Activated B cell treated with CpG ODN at 0.5 μM for 24 hours (primary cell): ENCODE results near the gene SAP30L. TPM values are rescaled to one million over a fixed set of nuclear protein-coding genes. Genes with fewer than 3 reads are reported as not detected.

ENCODE experiments used
- ATAC-seq: fragments of 200-7000 bp; cut with Tn5 transposase; one replicate; pipeline ENCODE4 v1.10.0; 2021; ENCODE audit warnings: low read depth, mild to moderate bottlenecking, moderate library complexity
- CTCF ChIA-PET: fragments of 350-600 bp; sonication (Branson Sonifier 250); formaldehyde crosslinking; loops from one replicate; lab custom pipeline; 2021; ENCODE audit warnings: antibody characterized with exemption; lab: Charles Lee
- POLR2A ChIA-PET: fragments of 350-600 bp; sonication (Branson Sonifier 250); formaldehyde crosslinking; loops from one replicate; lab custom pipeline; 2021; ENCODE audit warnings: antibody characterized with exemption; lab: Charles Lee
- DNase-seq: peaks from one replicate; pipeline ENCODE4 v3.0.0; 2022
- H3K27ac Mint-ChIP-seq: one replicate; pipeline ENCODE4 v1.8.0; 2020; ENCODE audit warnings: mixed read lengths
- H3K27me3 Mint-ChIP-seq: one replicate; pipeline ENCODE4 v1.8.0; 2021; ENCODE audit warnings: mixed read lengths
- H3K36me3 Mint-ChIP-seq: one replicate; pipeline ENCODE4 v1.8.0; 2021; ENCODE audit warnings: low read depth, mixed read lengths
- H3K4me1 Mint-ChIP-seq: one replicate; pipeline ENCODE4 v1.8.0; 2021; ENCODE audit warnings: mixed read lengths
- H3K4me3 Mint-ChIP-seq: one replicate; pipeline ENCODE4 v1.8.0; 2020; ENCODE audit warnings: mild to moderate bottlenecking, mixed read lengths
- H3K9me3 Mint-ChIP-seq: one replicate; pipeline ENCODE4 v1.8.0; 2020; ENCODE audit warnings: mixed read lengths
- intact Hi-C: fragments of 100-400 bp; cut with micrococcal nuclease; formaldehyde crosslinking; loops from one replicate; pipeline ENCODE4 v1.15.1; 2024
- total RNA-seq: library from RNA; stranded (reverse); gene quantifications from 2 replicates; pipeline ENCODE4 v1.2.3, GENCODE V29; 2022
- TF ChIP-seq, protein P1 (sequence below): fragments of 200-600 bp; IDR thresholded peaks from one replicate; pipeline ENCODE4 v1.8.0; 2022; ENCODE audit warnings: antibody characterized with exemption, mild to moderate bottlenecking

The SAP30L gene
- total RNA-seq, 1 donor from 2014 or later, result 28.9 TPM

- H3K4me1 Mint-ChIP-seq, result no peaks in the 10 kb centered on the region
- no peak overlapping the region for H3K27ac Mint-ChIP-seq
- H3K27me3 Mint-ChIP-seq, result peaks cover 51% of the 10 kb centered on the region
- DNase-seq, result no peak
- ChIA-PET POLR2A (no interaction called here), CTCF (interaction anchor here (1.5 kb wide), 1 partner anchor 25 kb away, joined by 3 read pairs; no protein-coding TSS in a partner anchor)
- ATAC-seq, result no peak
- H3K36me3 Mint-ChIP-seq, result no peaks in the 10 kb centered on the region
- H3K9me3 Mint-ChIP-seq, result no peaks in the 10 kb centered on the region
- intact Hi-C loops, result no loop called here
- TF ChIP-seq, protein P1, sequence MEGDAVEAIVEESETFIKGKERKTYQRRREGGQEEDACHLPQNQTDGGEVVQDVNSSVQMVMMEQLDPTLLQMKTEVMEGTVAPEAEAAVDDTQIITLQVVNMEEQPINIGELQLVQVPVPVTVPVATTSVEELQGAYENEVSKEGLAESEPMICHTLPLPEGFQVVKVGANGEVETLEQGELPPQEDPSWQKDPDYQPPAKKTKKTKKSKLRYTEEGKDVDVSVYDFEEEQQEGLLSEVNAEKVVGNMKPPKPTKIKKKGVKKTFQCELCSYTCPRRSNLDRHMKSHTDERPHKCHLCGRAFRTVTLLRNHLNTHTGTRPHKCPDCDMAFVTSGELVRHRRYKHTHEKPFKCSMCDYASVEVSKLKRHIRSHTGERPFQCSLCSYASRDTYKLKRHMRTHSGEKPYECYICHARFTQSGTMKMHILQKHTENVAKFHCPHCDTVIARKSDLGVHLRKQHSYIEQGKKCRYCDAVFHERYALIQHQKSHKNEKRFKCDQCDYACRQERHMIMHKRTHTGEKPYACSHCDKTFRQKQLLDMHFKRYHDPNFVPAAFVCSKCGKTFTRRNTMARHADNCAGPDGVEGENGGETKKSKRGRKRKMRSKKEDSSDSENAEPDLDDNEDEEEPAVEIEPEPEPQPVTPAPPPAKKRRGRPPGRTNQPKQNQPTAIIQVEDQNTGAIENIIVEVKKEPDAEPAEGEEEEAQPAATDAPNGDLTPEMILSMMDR, result no peak
- H3K4me3 Mint-ChIP-seq, result no peak overlapping the region
These were observed 47.5 kb downstream of the SAP30L start for GRCh38 chr5:154493274-154493673.

GRCh38 chr5:154494036-154494435 lies 48.2 kb downstream of the SAP30L start:
- H3K4me3 Mint-ChIP-seq, result no peak overlapping the region
- POLR2A ChIA-PET, result no interaction called here
- intact Hi-C loops, result no loop called here
- ATAC-seq, result no peak
- no peak for DNase-seq
- no peaks in the 10 kb centered on the region for H3K4me1 Mint-ChIP-seq
- CTCF ChIA-PET, result no interaction called here
- no peak overlapping the region for H3K27ac Mint-ChIP-seq
- TF ChIP-seq, protein P1, result no peak
- no peaks in the 10 kb centered on the region for H3K9me3 Mint-ChIP-seq
- H3K36me3 Mint-ChIP-seq, result no peaks in the 10 kb centered on the region
- peaks cover 47% of the 10 kb centered on the region for H3K27me3 Mint-ChIP-seq

GRCh38 chr5:154498591-154498990 lies 52.8 kb downstream of the SAP30L start:
- ChIA-PET POLR2A (no interaction called here), CTCF (no interaction called here)
- Mint-ChIP-seq H3K9me3 (no peaks in the 10 kb centered on the region), H3K4me1 (peaks cover 5% of the 10 kb centered on the region), H3K27me3 (peaks cover 26% of the 10 kb centered on the region), H3K36me3 (no peaks in the 10 kb centered on the region), H3K27ac (no peak overlapping the region), H3K4me3 (no peak overlapping the region)
- DNase-seq, result no peak
- TF ChIP-seq, protein P1, result no peak
- intact Hi-C loops, result no loop called here
- no peak for ATAC-seq

DNA sequence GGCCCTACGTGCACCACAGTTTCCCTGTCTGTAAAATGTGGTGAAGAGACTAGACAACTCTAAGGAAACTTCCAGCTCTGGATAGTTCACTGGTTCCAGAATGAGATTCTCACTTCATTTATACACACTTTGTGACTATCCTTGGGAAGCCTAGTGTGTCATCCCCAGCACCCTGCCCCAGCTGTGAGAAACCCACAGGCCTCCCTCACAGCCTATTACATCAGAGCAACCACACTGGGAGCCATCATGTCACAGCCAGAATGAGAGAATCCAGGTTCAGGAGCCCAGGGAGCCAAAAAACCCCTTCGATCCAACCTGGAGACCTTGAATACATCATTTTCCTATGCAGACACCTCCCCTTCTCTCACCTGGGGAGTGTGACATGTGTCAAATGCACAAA lies 53.2 kb downstream of the SAP30L start:
- Mint-ChIP-seq H3K27me3 (peaks cover 21% of the 10 kb centered on the region), H3K9me3 (no peaks in the 10 kb centered on the region), H3K4me1 (peaks cover 8% of the 10 kb centered on the region), H3K4me3 (no peak overlapping the region), H3K36me3 (no peaks in the 10 kb centered on the region), H3K27ac (no peak overlapping the region)
- intact Hi-C loops, result no loop called here
- ChIA-PET POLR2A (no interaction called here), CTCF (no interaction called here)
- DNase-seq, result no peak
- TF ChIP-seq, protein P1, result no peak
- ATAC-seq, result no peak

GRCh38 chr5:154501566-154501965 lies 55.8 kb downstream of the SAP30L start:
- intact Hi-C loops, result no loop called here
- H3K36me3 Mint-ChIP-seq, result no peaks in the 10 kb centered on the region
- ChIA-PET POLR2A (no interaction called here), CTCF (interaction anchor here (0.5 kb wide), 1 partner anchor 30 kb away, joined by 3 read pairs; no protein-coding TSS in a partner anchor)
- peaks cover 8% of the 10 kb centered on the region for H3K4me1 Mint-ChIP-seq
- ATAC-seq (no peak), DNase-seq (no peak)
- no peak overlapping the region for H3K4me3 Mint-ChIP-seq
- H3K27me3 Mint-ChIP-seq, result peaks cover 8% of the 10 kb centered on the region
- H3K27ac Mint-ChIP-seq, result no peak overlapping the region
- TF ChIP-seq, protein P1, result no peak
- no peaks in the 10 kb centered on the region for H3K9me3 Mint-ChIP-seq
